Activated T-cell treated with anti-CD3 and anti-CD28 coated beads, Interleukin-2, amount 50 U/mL, for 72 hours (primary cell): ENCODE results near the gene PLCG1. TPM values are rescaled to one million over a fixed set of nuclear protein-coding genes. Genes with fewer than 3 reads are reported as not detected.
A peak's percentile ranks its signal among the peaks of the same experiment; 100 is the strongest.
"Not testable (repeated sequence)": the region's sequence is repeated elsewhere in the genome, so short reads cannot be mapped to it uniquely, and the experiment has no call there.

Experiments used
- ATAC-seq, 2 donors: fragments of 150-1000 bp; cut with Tn5 transposase; replicated peaks in 1 of 2; 2 replicates each; pipeline ENCODE4 v1.10.0; 2021; ENCODE audit warnings: moderate library complexity in 2 of 2, mild to moderate bottlenecking in 1 of 2
- DNase-seq, 2 donors: peaks; one replicate each; pipeline ENCODE4 v3.0.0; 2021 to 2022; ENCODE audit warnings: mixed read lengths in 1 of 2
- H3K27ac Mint-ChIP-seq: one replicate; pipeline ENCODE4 v1.8.0; 2022; ENCODE audit warnings: mild to moderate bottlenecking, moderate library complexity, mixed read lengths
- H3K27me3 Mint-ChIP-seq: one replicate; pipeline ENCODE4 v1.8.0; 2022; ENCODE audit warnings: low read depth, mixed read lengths
- H3K36me3 Mint-ChIP-seq, 2 donors: one replicate each; pipeline ENCODE4 v1.8.0; 2022; ENCODE audit warnings: mixed read lengths in 2 of 2, mild to moderate bottlenecking in 1 of 2; ENCODE audit not compliant: insufficient read depth in 2 of 2
- H3K4me1 Mint-ChIP-seq: one replicate; pipeline ENCODE4 v1.8.0; 2022; ENCODE audit warnings: low read depth, mixed read lengths
- H3K4me3 Mint-ChIP-seq, 2 donors: one replicate each; pipeline ENCODE4 v1.8.0; 2022; ENCODE audit warnings: mild to moderate bottlenecking in 2 of 2, mixed read lengths in 2 of 2, moderate library complexity in 2 of 2
- H3K9me3 Mint-ChIP-seq, 2 donors: one replicate each; pipeline ENCODE4 v1.8.0; 2022; ENCODE audit warnings: mixed read lengths in 2 of 2
- total RNA-seq, 2 donors: library from RNA; stranded (reverse); gene quantifications; one replicate each; pipeline ENCODE4 v1.2.3, GENCODE V29; 2022

The PLCG1 gene
- total RNA-seq, 2 donors from 2014 or later: 177 to 221 TPM

GRCh38 chr20:41131594-41132387 lies 5.6 kb upstream of the PLCG1 start:
- H3K36me3 Mint-ChIP-seq: peaks cover 0 to 3% of the 10 kb centered on the region in 2 donors
- ATAC-seq (peak; percentile 65 to 67), DNase-seq (peak in 1 of 2 donors; percentile 41)
- peaks cover 64% of the 10 kb centered on the region for H3K4me1 Mint-ChIP-seq
- H3K4me3 Mint-ChIP-seq: peak overlapping the region; percentile 45 to 73
- no peaks in the 10 kb centered on the region for H3K9me3 Mint-ChIP-seq
- H3K27me3 Mint-ChIP-seq: no peaks in the 10 kb centered on the region
- peak overlapping the region; percentile 71 for H3K27ac Mint-ChIP-seq

- Mint-ChIP-seq H3K4me1 (peaks cover 63% of the 10 kb centered on the region), H3K4me3 (peak overlapping the region in 1 of 2 donors; percentile 73)
- not testable (repeated sequence) for ATAC-seq, H3K36me3 Mint-ChIP-seq, H3K9me3 Mint-ChIP-seq, H3K27ac Mint-ChIP-seq, DNase-seq, H3K27me3 Mint-ChIP-seq
Observed at GRCh38 chr20:41132388-41132775, 5.0 kb upstream of the PLCG1 start.

GRCh38 chr20:41133709-41134361 lies 3.5 kb upstream of the PLCG1 start:
- peak overlapping the region; percentile 62 for H3K27ac Mint-ChIP-seq
- no peaks in the 10 kb centered on the region for H3K36me3 Mint-ChIP-seq
- peak overlapping the region; percentile 3 to 5 for H3K4me3 Mint-ChIP-seq
- peaks cover 65% of the 10 kb centered on the region for H3K4me1 Mint-ChIP-seq
- ATAC-seq (peak; percentile 8 to 16), DNase-seq (peak; percentile 64 to 73)
- H3K27me3 Mint-ChIP-seq: no peaks in the 10 kb centered on the region
- no peaks in the 10 kb centered on the region for H3K9me3 Mint-ChIP-seq

- DNase-seq (no peak), ATAC-seq (no peak)
- peaks cover 73% of the 10 kb centered on the region for H3K4me1 Mint-ChIP-seq
- H3K27ac Mint-ChIP-seq: peak overlapping the region; percentile 26
- H3K27me3 Mint-ChIP-seq: no peaks in the 10 kb centered on the region
- H3K36me3 Mint-ChIP-seq: no peaks in the 10 kb centered on the region
- H3K9me3 Mint-ChIP-seq: no peaks in the 10 kb centered on the region
- H3K4me3 Mint-ChIP-seq: peak overlapping the region; percentile 5 to 72
Observed at GRCh38 chr20:41134362-41135186, 2.8 kb upstream of the PLCG1 start.

- H3K27ac Mint-ChIP-seq: peak overlapping the region; percentile 53
- H3K27me3 Mint-ChIP-seq: no peaks in the 10 kb centered on the region
- H3K36me3 Mint-ChIP-seq: no peaks in the 10 kb centered on the region
- ATAC-seq: peak in 1 of 2 donors; percentile 16
- H3K4me3 Mint-ChIP-seq: peak overlapping the region; percentile 71 to 72
- H3K9me3 Mint-ChIP-seq: no peaks in the 10 kb centered on the region
- DNase-seq: peak; percentile 73 to 74
- H3K4me1 Mint-ChIP-seq: peaks cover 79% of the 10 kb centered on the region
Observed at GRCh38 chr20:41135187-41135887, 2.0 kb upstream of the PLCG1 start.

GRCh38 chr20:41135888-41136679 lies 1.3 kb upstream of the PLCG1 start:
- Mint-ChIP-seq H3K36me3 (no peaks in the 10 kb centered on the region), H3K9me3 (no peaks in the 10 kb centered on the region), H3K27me3 (no peaks in the 10 kb centered on the region), H3K4me1 (peaks cover 79% of the 10 kb centered on the region), H3K27ac (peak overlapping the region; percentile 53), H3K4me3 (peak overlapping the region; percentile 71 to 72)
- ATAC-seq (no peak), DNase-seq (no peak)

- ATAC-seq: peak; percentile 22 to 30
- no peaks in the 10 kb centered on the region for H3K9me3 Mint-ChIP-seq
- peaks cover 79% of the 10 kb centered on the region for H3K4me1 Mint-ChIP-seq
- peak overlapping the region; percentile 91 for H3K27ac Mint-ChIP-seq
- no peaks in the 10 kb centered on the region for H3K36me3 Mint-ChIP-seq
- H3K4me3 Mint-ChIP-seq: peak overlapping the region; percentile 85 to 86
- peak; percentile 75 to 77 for DNase-seq
- no peaks in the 10 kb centered on the region for H3K27me3 Mint-ChIP-seq
Observed at GRCh38 chr20:41137614-41138474, 501 bp downstream of the PLCG1 start.

GRCh38 chr20:41138475-41139226 lies 1.3 kb downstream of the PLCG1 start:
- Mint-ChIP-seq H3K9me3 (no peaks in the 10 kb centered on the region), H3K36me3 (no peaks in the 10 kb centered on the region), H3K27me3 (no peaks in the 10 kb centered on the region), H3K27ac (peak overlapping the region; percentile 91), H3K4me3 (peak overlapping the region; percentile 85 to 86), H3K4me1 (peaks cover 80% of the 10 kb centered on the region)
- DNase-seq (peak; percentile 46 to 48), ATAC-seq (peak in 1 of 2 donors; percentile 7)

- no peaks in the 10 kb centered on the region for H3K9me3 Mint-ChIP-seq
- no peaks in the 10 kb centered on the region for H3K27me3 Mint-ChIP-seq
- DNase-seq (peak in 1 of 2 donors; percentile 38), ATAC-seq (no peak)
- H3K27ac Mint-ChIP-seq: peak overlapping the region; percentile 91
- H3K4me3 Mint-ChIP-seq: peak overlapping the region; percentile 85 to 86
- H3K4me1 Mint-ChIP-seq: peaks cover 80% of the 10 kb centered on the region
- peaks cover 0 to 2% of the 10 kb centered on the region in 2 donors for H3K36me3 Mint-ChIP-seq
Observed at GRCh38 chr20:41139227-41140093, 2.1 kb downstream of the PLCG1 start.
